Endodermal cell (in vitro differentiated cells): Measurements from ENCODE around the gene RPL19. TPM values are rescaled to one million over a fixed set of nuclear protein-coding genes. Genes with fewer than 3 reads are reported as not detected.

Experiments used
- DNase-seq: peaks from one replicate; pipeline ENCODE4 v3.0.0-alpha.2; 2017
- H3K27ac ChIP-seq: 2 replicates; pipeline ENCODE4 v1.5.1; 2013; ENCODE audit warnings: mild to moderate bottlenecking, low read depth, low read length, moderate library complexity
- H3K27me3 ChIP-seq: 2 replicates; pipeline ENCODE4 v1.6.1; 2013; ENCODE audit warnings: mild to moderate bottlenecking, low read length, moderate library complexity; ENCODE audit not compliant: insufficient read depth, control insufficient read depth, poor library complexity, severe bottlenecking
- H3K36me3 ChIP-seq: 2 replicates; pipeline ENCODE4 v1.7.0; 2013; ENCODE audit warnings: mild to moderate bottlenecking, low read length, moderate library complexity; ENCODE audit not compliant: control insufficient read depth, insufficient read depth
- H3K4me1 ChIP-seq: one replicate; pipeline ENCODE4 v1.7.0; 2013; ENCODE audit warnings: low read length; ENCODE audit not compliant: control insufficient read depth, insufficient read depth
- H3K4me3 ChIP-seq: 2 replicates; pipeline ENCODE4 v1.5.1; 2013; ENCODE audit warnings: mild to moderate bottlenecking, low read length, moderate library complexity
- H3K9ac ChIP-seq: 2 replicates; pipeline ENCODE4 v1.6.1; 2013; ENCODE audit warnings: mild to moderate bottlenecking, low read length, moderate library complexity; ENCODE audit not compliant: poor library complexity, severe bottlenecking; ENCODE audit errors: extremely low read depth
- H3K9me3 ChIP-seq: 2 replicates; pipeline ENCODE4 v1.6.1; 2013; ENCODE audit warnings: mild to moderate bottlenecking, low read length, moderate library complexity; ENCODE audit not compliant: control insufficient read depth
- H3K27ac Mint-ChIP-seq: 2 replicates; pipeline ENCODE4 v1.8.0; 2020; ENCODE audit warnings: mixed read lengths
- H3K27me3 Mint-ChIP-seq: 2 replicates; pipeline ENCODE4 v1.8.0; 2021; ENCODE audit warnings: mild to moderate bottlenecking, mixed read lengths; ENCODE audit not compliant: insufficient read depth
- H3K36me3 Mint-ChIP-seq: 2 replicates; pipeline ENCODE4 v1.8.0; 2020; ENCODE audit warnings: low read depth, mixed read lengths
- H3K4me1 Mint-ChIP-seq: 2 replicates; pipeline ENCODE4 v1.8.0; 2020; ENCODE audit warnings: mixed read lengths
- H3K4me3 Mint-ChIP-seq: 2 replicates; pipeline ENCODE4 v1.8.0; 2020; ENCODE audit warnings: mild to moderate bottlenecking, moderate library complexity, mixed read lengths
- H3K9me3 Mint-ChIP-seq: 2 replicates; pipeline ENCODE4 v1.8.0; 2020; ENCODE audit warnings: mild to moderate bottlenecking, mixed read lengths
- WGBS, 2 experiments: methylation state at CpG; one replicate each; pipeline versions ENCODE4 v1.1.5 to v1.1.7; 2013; ENCODE audit warnings: missing lambda C conversion rate in 2 of 2, mixed read lengths in 1 of 2; ENCODE audit not compliant: insufficient coverage in 1 of 2, insufficient read length in 1 of 2; 5-methylcytosine and 5-hydroxymethylcytosine counted together
- total RNA-seq, 2 donors: library from RNA; stranded (reverse); fragmentation: NEBNext Ultra II Directional in 1 of 2; extraction: Animal tissue kit (Norgen Biotek cat#: 25700) in 1 of 2; gene quantifications; 2 replicates in 1 of 2; 3 replicates in 1 of 2; pipeline ENCODE4 v1.2.1, GENCODE V29; 2021
- TF ChIP-seq, protein P1 (sequence below): fragments of 200-600 bp; sonication (generic); conservative IDR thresholded peaks from 2 replicates; pipeline ENCODE4 v1.5.0; 2021; ENCODE audit warnings: antibody characterized with exemption, mild to moderate bottlenecking

Gene RPL19
- total RNA-seq, 2 donors from 2014 or later, result 1,782 to 1,829 TPM

DNA sequence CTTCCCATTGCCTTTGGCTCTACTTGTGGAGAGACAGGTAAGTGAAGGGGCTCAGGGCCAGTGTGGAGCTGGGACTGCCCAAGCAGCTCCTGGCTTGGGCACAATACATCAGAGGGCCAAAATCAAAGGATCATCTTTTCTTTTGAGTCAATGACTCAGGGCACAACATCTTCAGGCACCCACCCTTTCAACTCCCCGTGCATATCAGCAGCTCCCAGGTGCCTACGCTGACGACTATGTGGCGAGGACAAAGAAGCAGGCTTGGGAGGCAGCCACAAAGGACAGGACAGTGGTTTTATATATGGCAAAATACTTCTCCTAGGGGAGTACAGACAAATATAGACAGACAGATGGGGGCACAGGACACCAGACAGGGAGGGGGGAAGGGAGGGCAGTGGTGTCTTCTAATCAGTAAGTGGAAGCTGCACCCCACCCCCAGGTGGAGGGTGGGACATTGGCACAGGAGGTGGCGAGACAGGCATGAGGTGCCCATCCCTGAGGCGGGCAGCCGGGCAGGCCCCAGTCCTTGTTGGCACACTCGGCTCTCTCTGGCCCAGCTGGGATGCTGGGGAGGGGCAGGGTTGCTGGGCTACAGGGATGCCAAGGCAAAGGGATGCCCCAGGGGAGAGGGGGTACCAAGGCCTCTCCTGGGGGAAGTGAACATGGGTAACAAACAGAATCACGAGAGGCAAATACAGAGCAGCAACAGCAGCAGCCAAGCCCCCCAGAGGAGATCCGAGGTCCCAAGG is 26.4 kb upstream of the RPL19 start:
- peaks cover 7% of the 10 kb centered on the region for H3K27me3 Mint-ChIP-seq
- H3K9me3 Mint-ChIP-seq, result peaks cover 3% of the 10 kb centered on the region
- H3K36me3 ChIP-seq, result peaks cover 18% of the 10 kb centered on the region
- WGBS, 2 experiments, result 78 to 87% methylated on average over 5 to 10 of the region's 10 CpGs
- no peaks in the 10 kb centered on the region for H3K27me3 ChIP-seq
- H3K9me3 ChIP-seq, result no peaks in the 10 kb centered on the region
- no peak overlapping the region for H3K4me3 Mint-ChIP-seq
- no peak overlapping the region for H3K9ac ChIP-seq
- no peaks in the 10 kb centered on the region for H3K4me1 ChIP-seq
- peaks cover 20% of the 10 kb centered on the region for H3K36me3 Mint-ChIP-seq
- peak overlapping the region; percentile 15 for H3K27ac Mint-ChIP-seq
- no peak overlapping the region for H3K4me3 ChIP-seq
- H3K27ac ChIP-seq, result no peak overlapping the region
- H3K4me1 Mint-ChIP-seq, result peaks cover 11% of the 10 kb centered on the region
- DNase-seq, result no peak
- TF ChIP-seq, protein P1, sequence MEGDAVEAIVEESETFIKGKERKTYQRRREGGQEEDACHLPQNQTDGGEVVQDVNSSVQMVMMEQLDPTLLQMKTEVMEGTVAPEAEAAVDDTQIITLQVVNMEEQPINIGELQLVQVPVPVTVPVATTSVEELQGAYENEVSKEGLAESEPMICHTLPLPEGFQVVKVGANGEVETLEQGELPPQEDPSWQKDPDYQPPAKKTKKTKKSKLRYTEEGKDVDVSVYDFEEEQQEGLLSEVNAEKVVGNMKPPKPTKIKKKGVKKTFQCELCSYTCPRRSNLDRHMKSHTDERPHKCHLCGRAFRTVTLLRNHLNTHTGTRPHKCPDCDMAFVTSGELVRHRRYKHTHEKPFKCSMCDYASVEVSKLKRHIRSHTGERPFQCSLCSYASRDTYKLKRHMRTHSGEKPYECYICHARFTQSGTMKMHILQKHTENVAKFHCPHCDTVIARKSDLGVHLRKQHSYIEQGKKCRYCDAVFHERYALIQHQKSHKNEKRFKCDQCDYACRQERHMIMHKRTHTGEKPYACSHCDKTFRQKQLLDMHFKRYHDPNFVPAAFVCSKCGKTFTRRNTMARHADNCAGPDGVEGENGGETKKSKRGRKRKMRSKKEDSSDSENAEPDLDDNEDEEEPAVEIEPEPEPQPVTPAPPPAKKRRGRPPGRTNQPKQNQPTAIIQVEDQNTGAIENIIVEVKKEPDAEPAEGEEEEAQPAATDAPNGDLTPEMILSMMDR, result no peak

DNA sequence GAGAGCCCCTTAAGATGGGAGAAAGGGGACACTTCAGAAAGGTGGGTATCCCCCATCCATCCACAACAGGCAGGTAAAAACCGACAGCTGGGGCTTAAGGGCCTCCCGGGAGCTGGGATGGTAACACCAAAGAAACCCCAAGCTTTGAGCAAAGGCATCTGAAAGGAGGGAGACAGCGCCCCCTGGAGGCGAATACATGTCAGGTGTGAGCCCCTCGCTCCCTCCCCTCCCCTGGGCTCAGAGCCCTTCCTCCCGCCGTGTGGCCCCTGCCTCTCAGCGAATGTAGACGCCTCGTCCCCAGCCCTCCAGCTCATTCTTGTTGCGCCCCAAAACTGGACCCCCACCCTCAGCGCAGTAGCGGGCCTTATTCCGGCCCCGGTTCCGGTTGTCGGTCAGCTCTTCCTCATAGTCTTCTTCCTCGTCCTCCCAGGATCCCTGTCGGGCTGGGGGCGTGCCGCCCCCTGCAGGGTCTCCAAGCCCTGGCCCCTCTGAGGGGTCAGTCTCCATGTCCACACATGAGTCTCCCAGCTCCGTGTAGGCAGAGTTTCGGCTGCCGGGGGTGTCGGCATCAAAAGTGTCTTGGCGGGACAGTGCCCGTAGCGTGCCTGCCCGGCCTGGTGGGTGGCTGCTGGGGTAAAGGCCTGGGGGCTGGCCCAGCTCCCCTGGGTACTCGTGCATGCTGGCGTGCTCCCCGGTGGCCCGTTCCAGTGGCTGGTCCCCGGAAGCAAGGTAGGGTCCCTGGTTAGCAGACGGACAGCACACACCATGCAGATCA is 25.0 kb upstream of the RPL19 start:
- Histone ChIP-seq H3K9ac (no peak overlapping the region), H3K27ac (no peak overlapping the region), H3K4me3 (no peak overlapping the region), H3K9me3 (no peaks in the 10 kb centered on the region), H3K36me3 (peaks cover 18% of the 10 kb centered on the region), H3K4me1 (no peaks in the 10 kb centered on the region), H3K27me3 (no peaks in the 10 kb centered on the region)
- peak; percentile 97 for DNase-seq
- H3K36me3 Mint-ChIP-seq, result peaks cover 26% of the 10 kb centered on the region
- no peaks in the 10 kb centered on the region for H3K27me3 Mint-ChIP-seq
- H3K4me1 Mint-ChIP-seq, result peaks cover 11% of the 10 kb centered on the region
- TF ChIP-seq, protein P1, result peak; percentile 97
- WGBS, 2 experiments, result 65% methylated on average over 25 to 35 of the region's 35 CpGs
- H3K4me3 Mint-ChIP-seq, result peak overlapping the region; percentile 43
- peak overlapping the region; percentile 35 for H3K27ac Mint-ChIP-seq
- H3K9me3 Mint-ChIP-seq, result no peaks in the 10 kb centered on the region

DNA sequence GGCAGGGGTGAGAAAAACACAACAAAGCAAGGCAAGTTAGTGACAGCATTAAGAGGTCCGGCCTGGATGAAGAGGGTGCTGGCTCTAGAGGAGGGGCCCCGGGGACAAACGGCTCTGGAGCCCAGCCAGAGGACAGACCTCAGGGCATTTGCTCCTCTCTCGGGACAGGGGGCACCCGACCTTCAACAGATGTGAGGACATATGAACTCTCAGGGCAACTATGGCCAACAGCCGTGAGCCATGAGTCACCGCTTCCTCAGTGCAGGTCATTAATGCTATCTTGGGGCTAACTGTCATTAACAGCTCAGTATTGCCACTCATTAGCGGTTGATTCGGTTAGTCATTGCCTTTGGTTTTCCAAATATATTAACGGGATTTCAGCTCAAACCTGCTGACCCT is 24.4 kb upstream of the RPL19 start:
- Histone ChIP-seq H3K27me3 (no peaks in the 10 kb centered on the region), H3K9ac (no peak overlapping the region), H3K36me3 (peaks cover 18% of the 10 kb centered on the region), H3K9me3 (no peaks in the 10 kb centered on the region), H3K4me3 (no peak overlapping the region), H3K4me1 (no peaks in the 10 kb centered on the region), H3K27ac (no peak overlapping the region)
- Mint-ChIP-seq H3K4me1 (peaks cover 11% of the 10 kb centered on the region), H3K27me3 (no peaks in the 10 kb centered on the region), H3K36me3 (peaks cover 26% of the 10 kb centered on the region), H3K4me3 (no peak overlapping the region), H3K27ac (peak overlapping the region; percentile 35), H3K9me3 (no peaks in the 10 kb centered on the region)
- DNase-seq, result peak; percentile 66
- TF ChIP-seq, protein P1, result no peak
- WGBS, 2 experiments, result 90 to 95% methylated on average over 10 of the region's 10 CpGs
